Measurements from ENCODE around the gene TMEM141.
"Not testable (repeated sequence)": the region's sequence is repeated elsewhere in the genome, so short reads cannot be mapped to it uniquely, and the experiment has no call there.

The TMEM141 gene

GRCh38 chr9:136751244-136751643 lies 39.9 kb upstream of the TMEM141 start:
- H3K27ac ChIP-seq = no peak overlapping the region
- TF ChIP-seq, protein P1, sequence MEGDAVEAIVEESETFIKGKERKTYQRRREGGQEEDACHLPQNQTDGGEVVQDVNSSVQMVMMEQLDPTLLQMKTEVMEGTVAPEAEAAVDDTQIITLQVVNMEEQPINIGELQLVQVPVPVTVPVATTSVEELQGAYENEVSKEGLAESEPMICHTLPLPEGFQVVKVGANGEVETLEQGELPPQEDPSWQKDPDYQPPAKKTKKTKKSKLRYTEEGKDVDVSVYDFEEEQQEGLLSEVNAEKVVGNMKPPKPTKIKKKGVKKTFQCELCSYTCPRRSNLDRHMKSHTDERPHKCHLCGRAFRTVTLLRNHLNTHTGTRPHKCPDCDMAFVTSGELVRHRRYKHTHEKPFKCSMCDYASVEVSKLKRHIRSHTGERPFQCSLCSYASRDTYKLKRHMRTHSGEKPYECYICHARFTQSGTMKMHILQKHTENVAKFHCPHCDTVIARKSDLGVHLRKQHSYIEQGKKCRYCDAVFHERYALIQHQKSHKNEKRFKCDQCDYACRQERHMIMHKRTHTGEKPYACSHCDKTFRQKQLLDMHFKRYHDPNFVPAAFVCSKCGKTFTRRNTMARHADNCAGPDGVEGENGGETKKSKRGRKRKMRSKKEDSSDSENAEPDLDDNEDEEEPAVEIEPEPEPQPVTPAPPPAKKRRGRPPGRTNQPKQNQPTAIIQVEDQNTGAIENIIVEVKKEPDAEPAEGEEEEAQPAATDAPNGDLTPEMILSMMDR (conservative IDR thresholded peaks at IDR 0.05) = no peak
- TF ChIP-seq ZFX (IDR thresholded peaks at IDR 0.05) = no peak

DNA sequence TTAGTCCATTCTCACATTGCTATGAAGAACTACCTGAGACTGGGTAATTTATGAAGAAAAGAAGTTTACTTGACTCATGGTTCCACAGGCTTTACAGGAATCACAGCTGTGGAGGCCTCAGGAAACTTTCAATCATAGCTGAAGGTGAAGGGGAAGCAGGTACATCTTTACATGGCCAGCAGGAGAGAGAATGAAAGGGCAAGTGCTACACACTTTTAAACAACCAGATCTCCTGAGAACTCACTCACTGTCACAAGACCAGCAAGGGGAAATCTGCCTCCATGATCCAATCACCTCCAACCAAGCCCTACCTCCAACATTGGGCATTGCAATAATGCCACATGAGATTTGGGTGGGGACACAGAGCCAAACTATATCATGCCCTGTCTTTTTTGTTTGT lies 39.3 kb upstream of the TMEM141 start:
- H3K27ac ChIP-seq = no peak overlapping the region

GRCh38 chr9:136753371-136754058 lies 37.6 kb upstream of the TMEM141 start:
- no peak overlapping the region for H3K27ac ChIP-seq
- TF ChIP-seq ZFX (IDR thresholded peaks at IDR 0.05) = no peak
- TF ChIP-seq, protein P1 (conservative IDR thresholded peaks at IDR 0.05) = no peak

More for the DNA sequence above, 39.3 kb upstream of the TMEM141 start:
- TF ChIP-seq, protein P1 (conservative IDR thresholded peaks at IDR 0.05) = no peak
- no peak for TF ChIP-seq ZFX (IDR thresholded peaks at IDR 0.05)

- no peak for TF ChIP-seq ZFX (IDR thresholded peaks at IDR 0.05)
- TF ChIP-seq, protein P1 (conservative IDR thresholded peaks at IDR 0.05) = no peak
- no peak overlapping the region for H3K27ac ChIP-seq
Measured at GRCh38 chr9:136754059-136754572, 37.0 kb upstream of the TMEM141 start.

GRCh38 chr9:136754626-136755301 lies 36.4 kb upstream of the TMEM141 start:
- H3K27ac ChIP-seq = no peak overlapping the region
- TF ChIP-seq, protein P1 (conservative IDR thresholded peaks at IDR 0.05) = no peak
- no peak for TF ChIP-seq ZFX (IDR thresholded peaks at IDR 0.05)

- H3K27ac ChIP-seq = not testable (repeated sequence)
Measured at GRCh38 chr9:136755302-136756133, 35.6 kb upstream of the TMEM141 start.

- TF ChIP-seq, protein P1 (conservative IDR thresholded peaks at IDR 0.05) = no peak
- TF ChIP-seq ZFX (IDR thresholded peaks at IDR 0.05) = no peak
Measured at GRCh38 chr9:136756134-136756438, 35.1 kb upstream of the TMEM141 start.

More at GRCh38 chr9:136756134-136756438, 35.1 kb upstream of the TMEM141 start:
- no peak overlapping the region for H3K27ac ChIP-seq
